ENCODE measurements around the gene GPR161.
A peak's percentile ranks its signal among the peaks of the same experiment; 100 is the strongest.

GPR161 gene

DNA sequence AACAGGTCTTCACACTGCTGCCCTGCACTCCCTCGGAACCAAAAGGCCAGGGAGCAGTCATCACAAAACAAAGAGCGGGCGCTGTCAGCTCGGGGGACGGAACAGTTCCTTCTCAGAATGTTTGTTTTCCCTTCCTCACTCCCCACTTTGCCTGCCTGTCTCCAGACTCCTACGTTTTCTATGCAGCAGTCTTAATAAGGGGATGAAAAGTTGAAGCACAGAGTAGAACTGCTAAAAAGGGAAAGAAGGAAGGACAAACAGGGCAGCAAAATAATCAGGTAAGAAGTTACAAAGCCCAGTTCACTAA, 738 bp upstream of the GPR161 start:
- H3K4me1 Mint-ChIP-seq (ENCODE audit: low read depth), result peaks cover 21% of the 10 kb centered on the region
- intact Hi-C loops (cut with micrococcal nuclease), result loop anchor here (5.0 kb wide), 1 partner anchor 55 kb away; no protein-coding TSS in a partner anchor
- H3K36me3 Mint-ChIP-seq (ENCODE audit: low read depth), result peaks cover 7% of the 10 kb centered on the region
- peak overlapping the region; percentile 68 for H3K27ac Mint-ChIP-seq
- H3K4me3 Mint-ChIP-seq, result peak overlapping the region; percentile 83
- no peaks in the 10 kb centered on the region for H3K9me3 Mint-ChIP-seq
- H3K27me3 Mint-ChIP-seq, result peaks cover 45% of the 10 kb centered on the region

DNA sequence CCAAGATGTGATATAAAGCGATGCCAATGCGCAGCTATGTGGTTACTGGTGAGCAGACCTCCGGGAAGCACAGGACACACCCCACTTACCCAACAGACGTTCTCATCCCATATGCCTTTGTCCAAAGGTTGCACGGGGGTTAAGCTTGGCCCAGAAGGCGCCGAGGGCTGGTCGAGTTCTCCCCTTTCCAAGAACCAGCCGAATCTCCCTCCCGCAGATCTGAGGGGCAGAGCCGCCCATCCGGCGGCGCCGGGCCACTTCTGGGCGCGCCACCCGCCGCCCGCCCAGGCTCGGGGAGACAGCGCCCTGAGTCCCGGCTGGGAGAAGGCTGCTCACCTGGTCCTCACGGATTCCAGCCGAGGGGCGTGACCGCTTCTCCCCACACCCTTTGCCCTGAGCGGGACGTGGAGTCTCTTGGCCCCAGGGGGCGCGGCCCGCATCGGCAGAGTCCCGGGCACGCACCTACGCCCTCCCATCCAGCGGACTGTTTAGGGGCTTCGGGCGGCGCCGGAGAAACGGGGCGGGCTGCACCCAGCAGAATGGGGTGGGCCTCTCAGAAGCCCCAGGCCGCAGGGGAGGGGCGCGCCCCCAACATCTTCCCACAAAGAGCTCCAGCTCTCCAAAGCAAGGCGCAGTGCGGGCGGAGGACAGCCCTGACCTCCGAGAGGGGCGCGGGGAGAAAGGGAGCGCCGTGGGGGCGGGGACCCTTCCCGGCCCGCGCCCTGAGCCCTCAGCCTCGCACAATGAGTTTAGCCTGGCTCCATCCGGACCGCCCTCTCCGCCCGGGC, 615 bp downstream of the GPR161 start:
- intact Hi-C loops (cut with micrococcal nuclease), result loop anchor here (5.0 kb wide), 1 partner anchor 54 kb away; no protein-coding TSS in a partner anchor
- H3K36me3 Mint-ChIP-seq (ENCODE audit: low read depth), result peaks cover 7% of the 10 kb centered on the region
- H3K27ac Mint-ChIP-seq, result no peak overlapping the region
- H3K4me1 Mint-ChIP-seq (ENCODE audit: low read depth), result peaks cover 21% of the 10 kb centered on the region
- no peaks in the 10 kb centered on the region for H3K9me3 Mint-ChIP-seq
- peak overlapping the region; percentile 74 for H3K4me3 Mint-ChIP-seq
- peaks cover 50% of the 10 kb centered on the region for H3K27me3 Mint-ChIP-seq

DNA sequence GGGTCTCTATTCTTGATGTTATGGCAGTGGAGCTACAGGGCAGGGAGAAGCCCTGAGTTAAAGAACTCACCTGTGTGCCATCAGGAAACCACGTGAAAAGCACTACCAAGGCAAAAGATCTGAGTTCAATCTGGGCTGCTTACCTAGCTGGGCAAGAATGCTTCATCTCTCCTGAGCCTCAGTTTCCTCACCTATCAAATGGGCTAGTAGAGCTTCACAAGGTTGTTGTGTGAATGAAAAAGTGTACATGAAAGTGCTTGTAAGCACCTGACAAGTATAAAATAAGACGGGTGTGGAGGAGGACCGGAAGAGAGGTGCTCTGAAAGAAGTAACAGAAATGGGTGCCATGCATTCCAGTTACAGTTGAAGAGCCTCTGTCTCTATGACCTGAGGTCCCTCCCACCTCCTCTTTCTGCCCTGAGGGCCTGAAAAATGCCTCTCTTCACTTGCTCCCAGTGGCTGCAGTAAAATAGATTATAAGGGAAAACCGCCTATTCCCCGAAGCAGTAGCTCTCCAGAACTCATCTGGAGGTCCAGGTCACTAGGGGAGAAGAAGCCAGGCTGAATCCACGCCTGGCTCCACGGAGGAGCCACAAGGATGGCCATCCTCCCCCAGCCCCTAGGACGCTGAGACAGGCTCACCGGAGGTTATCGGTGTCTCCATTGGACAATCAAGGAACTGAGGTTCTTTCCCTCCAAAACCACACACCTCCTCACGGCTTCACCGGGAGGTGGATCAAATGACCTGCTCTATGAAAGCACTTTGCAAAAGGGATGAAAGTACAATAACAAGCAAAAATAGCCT, 1.4 kb downstream of the GPR161 start:
- peaks cover 21% of the 10 kb centered on the region for H3K4me1 Mint-ChIP-seq (ENCODE audit: low read depth)
- no peak overlapping the region for H3K27ac Mint-ChIP-seq
- H3K27me3 Mint-ChIP-seq, result peaks cover 50% of the 10 kb centered on the region
- intact Hi-C loops (cut with micrococcal nuclease), result loop anchor here (5.0 kb wide), 1 partner anchor 53 kb away; no protein-coding TSS in a partner anchor
- H3K4me3 Mint-ChIP-seq, result peak overlapping the region; percentile 74
- no peaks in the 10 kb centered on the region for H3K9me3 Mint-ChIP-seq
- H3K36me3 Mint-ChIP-seq (ENCODE audit: low read depth), result peaks cover 7% of the 10 kb centered on the region

DNA sequence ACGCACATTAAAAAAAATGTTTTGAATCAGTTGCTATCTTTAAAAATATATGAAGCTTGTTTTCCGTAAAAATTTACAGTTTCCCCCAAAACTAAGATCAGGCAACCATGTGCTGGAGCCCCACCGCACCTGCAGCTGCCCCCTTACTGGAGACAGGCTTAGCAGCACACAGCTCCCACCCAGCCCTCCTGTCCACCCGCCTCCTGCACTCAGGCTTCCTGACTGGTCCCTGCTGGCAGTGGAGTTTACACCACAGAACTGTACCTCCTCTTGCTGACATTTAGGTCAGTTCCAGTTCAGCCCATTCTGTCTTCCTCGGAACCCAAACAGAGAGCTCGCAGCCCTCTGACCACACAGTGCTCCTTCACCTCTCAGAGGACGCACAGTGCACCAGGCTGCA, 2.1 kb downstream of the GPR161 start:
- intact Hi-C loops (cut with micrococcal nuclease), result loop anchor here (5.0 kb wide), 1 partner anchor 52 kb away; no protein-coding TSS in a partner anchor
- peaks cover 7% of the 10 kb centered on the region for H3K36me3 Mint-ChIP-seq (ENCODE audit: low read depth)
- H3K27ac Mint-ChIP-seq, result no peak overlapping the region
- no peak overlapping the region for H3K4me3 Mint-ChIP-seq
- H3K27me3 Mint-ChIP-seq, result peaks cover 50% of the 10 kb centered on the region
- no peaks in the 10 kb centered on the region for H3K9me3 Mint-ChIP-seq
- H3K4me1 Mint-ChIP-seq (ENCODE audit: low read depth), result peaks cover 21% of the 10 kb centered on the region

DNA sequence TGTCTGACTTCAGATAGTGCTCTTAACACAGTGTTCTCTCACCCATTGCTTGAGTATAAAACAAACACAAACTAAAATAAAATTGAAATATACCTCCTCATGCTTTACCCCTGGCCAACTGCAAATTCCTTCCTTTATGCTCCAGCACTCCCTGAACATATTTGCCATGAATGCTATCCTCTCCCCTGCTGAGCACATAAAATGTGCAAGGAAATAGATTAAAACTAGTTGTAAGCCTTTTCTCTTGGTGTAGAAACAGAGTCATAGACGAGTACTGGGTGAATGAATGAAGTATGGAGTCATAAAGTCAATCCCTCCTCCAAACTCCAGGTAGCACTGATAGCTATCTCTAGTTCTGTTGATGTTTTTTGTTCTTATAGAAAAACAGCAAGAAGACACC, 2.6 kb downstream of the GPR161 start:
- peaks cover 7% of the 10 kb centered on the region for H3K36me3 Mint-ChIP-seq (ENCODE audit: low read depth)
- peaks cover 50% of the 10 kb centered on the region for H3K27me3 Mint-ChIP-seq
- no peak overlapping the region for H3K4me3 Mint-ChIP-seq
- peaks cover 21% of the 10 kb centered on the region for H3K4me1 Mint-ChIP-seq (ENCODE audit: low read depth)
- H3K9me3 Mint-ChIP-seq, result no peaks in the 10 kb centered on the region
- no peak overlapping the region for H3K27ac Mint-ChIP-seq
- intact Hi-C loops (cut with micrococcal nuclease), result no loop called here

DNA sequence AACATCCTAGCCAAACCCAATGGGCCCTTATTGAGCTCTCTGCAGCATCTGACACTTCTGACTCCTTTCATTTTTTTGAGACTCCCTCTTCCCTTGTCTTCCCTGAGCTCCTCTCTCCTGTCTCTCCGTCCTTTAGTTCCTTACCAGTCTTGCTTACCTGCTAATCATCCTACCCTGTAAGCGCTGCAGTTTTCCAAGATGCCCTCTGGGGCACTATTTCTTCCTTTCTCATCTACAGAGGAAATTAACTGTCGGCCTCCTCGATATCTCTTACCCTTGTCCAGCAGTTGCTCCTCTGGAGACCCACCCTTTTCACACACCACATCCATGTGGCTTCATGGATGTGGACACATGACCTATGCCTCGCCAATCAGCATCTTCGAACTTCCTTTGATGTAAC, 6.8 kb downstream of the GPR161 start:
- intact Hi-C loops (cut with micrococcal nuclease), result no loop called here
- H3K4me1 Mint-ChIP-seq (ENCODE audit: low read depth), result no peaks in the 10 kb centered on the region
- H3K27ac Mint-ChIP-seq, result no peak overlapping the region
- H3K9me3 Mint-ChIP-seq, result no peaks in the 10 kb centered on the region
- no peaks in the 10 kb centered on the region for H3K36me3 Mint-ChIP-seq (ENCODE audit: low read depth)
- H3K4me3 Mint-ChIP-seq, result no peak overlapping the region
- H3K27me3 Mint-ChIP-seq, result peaks cover 22% of the 10 kb centered on the region

DNA sequence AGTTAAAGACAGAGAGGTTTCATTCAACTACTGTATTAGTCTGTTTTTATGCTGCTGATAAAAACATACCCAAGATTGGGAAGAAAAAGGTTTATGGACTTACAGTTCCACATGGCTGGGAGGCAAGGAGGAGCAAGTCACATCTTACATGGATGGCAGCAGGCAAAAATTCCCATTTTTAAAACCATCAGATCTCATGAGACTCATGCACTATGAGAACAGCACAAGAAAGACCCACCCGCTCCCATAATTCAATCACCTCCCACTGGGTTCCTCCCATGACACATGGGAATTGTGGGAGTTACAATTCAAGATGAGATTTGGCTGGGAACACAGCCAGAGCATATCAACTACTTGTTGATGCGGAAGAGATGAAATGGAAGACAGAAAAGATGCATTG, 9.2 kb downstream of the GPR161 start:
- H3K27ac Mint-ChIP-seq, result no peak overlapping the region
- H3K4me1 Mint-ChIP-seq (ENCODE audit: low read depth), result no peaks in the 10 kb centered on the region

DNA sequence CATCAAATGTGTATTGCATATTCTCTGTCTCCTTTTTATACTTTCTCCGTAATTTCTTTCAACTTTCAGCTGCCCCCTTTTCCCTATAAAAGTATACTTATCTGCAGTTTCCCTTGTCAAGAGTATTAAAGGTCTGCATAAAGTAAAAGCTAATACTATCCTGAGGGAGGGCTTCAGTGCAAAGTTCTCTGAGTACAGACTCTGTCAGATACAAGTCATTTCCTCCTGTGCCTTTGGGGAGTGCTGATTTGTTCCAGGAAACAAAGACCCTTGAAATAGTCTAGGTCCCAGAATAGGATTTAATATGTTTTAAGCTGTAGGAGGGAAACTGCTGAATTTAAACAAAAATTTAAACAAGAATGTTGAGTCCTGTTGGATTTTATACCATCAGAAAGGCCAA, 11.7 kb downstream of the GPR161 start:
- H3K9me3 Mint-ChIP-seq, result peaks cover 1% of the 10 kb centered on the region
- H3K36me3 Mint-ChIP-seq (ENCODE audit: low read depth), result no peaks in the 10 kb centered on the region
- H3K4me1 Mint-ChIP-seq (ENCODE audit: low read depth), result no peaks in the 10 kb centered on the region
- no peak overlapping the region for H3K4me3 Mint-ChIP-seq
- peaks cover 2% of the 10 kb centered on the region for H3K27me3 Mint-ChIP-seq
- H3K27ac Mint-ChIP-seq, result no peak overlapping the region
- intact Hi-C loops (cut with micrococcal nuclease), result no loop called here

More for the DNA sequence above, 9.2 kb downstream of the GPR161 start:
- Mint-ChIP-seq H3K36me3 (ENCODE audit: low read depth) (no peaks in the 10 kb centered on the region), H3K9me3 (no peaks in the 10 kb centered on the region), H3K27me3 (peaks cover 8% of the 10 kb centered on the region), H3K4me3 (no peak overlapping the region)
- intact Hi-C loops (cut with micrococcal nuclease), result no loop called here

DNA sequence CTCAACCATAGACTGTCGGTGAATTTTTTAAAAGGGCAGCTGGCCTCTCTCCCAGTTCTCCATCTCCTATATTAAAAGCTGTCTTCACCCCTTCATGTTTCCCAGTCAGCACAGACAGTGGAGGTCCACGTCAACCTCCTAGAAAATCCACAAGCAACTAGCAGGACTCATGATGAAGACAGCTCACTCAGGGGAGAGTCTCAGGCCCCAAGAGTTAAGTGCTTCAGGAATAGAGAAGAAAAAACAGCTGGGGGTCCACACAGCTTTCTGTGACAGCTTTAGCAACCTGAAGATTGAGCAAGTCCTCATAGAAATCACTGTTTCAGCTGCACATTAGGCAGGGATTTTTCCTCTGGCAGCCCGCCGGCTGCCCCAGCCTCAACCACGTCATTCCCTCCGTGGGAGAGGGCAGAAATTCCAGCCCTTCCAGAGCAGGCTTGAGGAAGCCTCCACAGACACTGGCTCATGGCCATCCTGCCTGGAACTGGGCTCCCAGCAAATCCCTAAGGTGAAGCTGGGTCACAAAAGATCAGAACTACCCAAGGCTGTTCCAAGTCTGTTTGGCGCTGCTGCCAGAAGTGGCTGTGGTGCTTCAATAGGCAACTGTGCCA, 15.2 kb downstream of the GPR161 start:
- Mint-ChIP-seq H3K4me3 (no peak overlapping the region), H3K36me3 (ENCODE audit: low read depth) (no peaks in the 10 kb centered on the region), H3K27me3 (peaks cover 2% of the 10 kb centered on the region), H3K9me3 (peaks cover 8% of the 10 kb centered on the region), H3K27ac (no peak overlapping the region), H3K4me1 (ENCODE audit: low read depth) (no peaks in the 10 kb centered on the region)
- intact Hi-C loops (cut with micrococcal nuclease), result no loop called here

DNA sequence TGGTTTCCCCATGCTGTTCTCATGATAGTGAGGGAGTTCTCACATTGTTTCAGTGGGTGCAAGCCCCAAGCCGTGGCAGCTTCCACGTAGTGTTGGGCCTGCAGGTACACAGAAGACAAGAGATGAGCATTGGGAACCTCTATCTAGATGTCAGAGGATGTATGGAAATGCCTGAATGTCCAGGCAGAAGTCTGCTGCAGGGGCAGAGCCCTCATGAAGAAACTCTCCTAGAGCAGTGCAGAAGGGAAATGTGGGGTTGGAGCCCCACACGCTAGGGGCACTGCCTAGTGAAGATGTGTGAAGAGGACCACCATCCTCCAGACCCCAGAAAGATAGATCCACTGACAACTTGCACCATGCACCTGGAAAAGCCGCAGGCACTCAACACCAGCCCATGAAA, 17.0 kb downstream of the GPR161 start:
- intact Hi-C loops (cut with micrococcal nuclease), result no loop called here
- peaks cover 2% of the 10 kb centered on the region for H3K27me3 Mint-ChIP-seq
- no peak overlapping the region for H3K4me3 Mint-ChIP-seq
- H3K36me3 Mint-ChIP-seq (ENCODE audit: low read depth), result no peaks in the 10 kb centered on the region
- no peaks in the 10 kb centered on the region for H3K4me1 Mint-ChIP-seq (ENCODE audit: low read depth)
- peaks cover 8% of the 10 kb centered on the region for H3K9me3 Mint-ChIP-seq
- no peak overlapping the region for H3K27ac Mint-ChIP-seq

DNA sequence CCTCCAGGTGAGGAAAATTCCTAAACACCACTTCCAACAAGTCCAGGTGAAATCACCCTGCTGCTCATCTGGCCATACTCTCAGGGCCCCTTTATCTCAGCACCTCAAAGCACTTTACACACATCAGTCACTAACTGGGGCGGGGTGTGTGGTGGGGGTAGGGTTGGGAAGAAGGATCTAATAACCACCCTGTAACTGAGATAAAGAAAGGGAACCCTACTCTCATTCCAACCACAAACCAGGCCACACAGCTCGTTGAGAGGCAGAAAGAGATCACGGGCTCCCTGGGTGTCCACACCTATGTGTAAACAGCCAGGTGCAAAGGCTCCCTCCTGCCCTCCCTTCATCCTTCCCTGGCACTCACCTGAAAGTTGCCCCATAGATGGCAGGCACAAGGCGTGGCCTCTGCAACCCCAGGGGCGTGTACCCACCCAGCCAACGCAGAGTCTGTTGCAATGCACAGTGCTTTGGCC, 20.4 kb downstream of the GPR161 start:
- Mint-ChIP-seq H3K4me3 (no peak overlapping the region), H3K36me3 (ENCODE audit: low read depth) (no peaks in the 10 kb centered on the region), H3K9me3 (peaks cover 8% of the 10 kb centered on the region), H3K4me1 (ENCODE audit: low read depth) (no peaks in the 10 kb centered on the region), H3K27me3 (no peaks in the 10 kb centered on the region), H3K27ac (no peak overlapping the region)
- intact Hi-C loops (cut with micrococcal nuclease), result no loop called here

DNA sequence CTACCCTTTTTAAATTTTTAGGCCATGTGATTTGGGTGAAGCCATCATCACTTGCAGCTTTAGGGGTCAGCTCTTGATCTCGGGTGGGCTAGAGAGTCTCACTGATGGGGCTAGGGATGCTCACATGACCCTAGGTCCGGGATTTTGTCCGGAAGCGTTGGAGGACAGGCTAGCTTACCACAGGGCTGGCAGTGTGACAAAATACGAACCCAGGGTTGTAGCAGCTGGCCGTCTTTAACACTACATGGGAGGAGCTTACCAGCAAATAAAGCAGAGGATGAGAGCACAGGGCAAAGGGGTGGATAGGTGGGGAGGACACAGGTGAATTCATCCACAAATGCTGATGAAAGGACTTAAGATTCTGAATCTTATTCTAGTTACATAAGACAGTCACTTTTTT, 21.9 kb downstream of the GPR161 start:
- intact Hi-C loops (cut with micrococcal nuclease), result no loop called here
- H3K9me3 Mint-ChIP-seq, result peaks cover 5% of the 10 kb centered on the region
- no peaks in the 10 kb centered on the region for H3K36me3 Mint-ChIP-seq (ENCODE audit: low read depth)
- H3K27ac Mint-ChIP-seq, result no peak overlapping the region
- H3K27me3 Mint-ChIP-seq, result no peaks in the 10 kb centered on the region
- H3K4me1 Mint-ChIP-seq (ENCODE audit: low read depth), result peaks cover 12% of the 10 kb centered on the region
- H3K4me3 Mint-ChIP-seq, result no peak overlapping the region

DNA sequence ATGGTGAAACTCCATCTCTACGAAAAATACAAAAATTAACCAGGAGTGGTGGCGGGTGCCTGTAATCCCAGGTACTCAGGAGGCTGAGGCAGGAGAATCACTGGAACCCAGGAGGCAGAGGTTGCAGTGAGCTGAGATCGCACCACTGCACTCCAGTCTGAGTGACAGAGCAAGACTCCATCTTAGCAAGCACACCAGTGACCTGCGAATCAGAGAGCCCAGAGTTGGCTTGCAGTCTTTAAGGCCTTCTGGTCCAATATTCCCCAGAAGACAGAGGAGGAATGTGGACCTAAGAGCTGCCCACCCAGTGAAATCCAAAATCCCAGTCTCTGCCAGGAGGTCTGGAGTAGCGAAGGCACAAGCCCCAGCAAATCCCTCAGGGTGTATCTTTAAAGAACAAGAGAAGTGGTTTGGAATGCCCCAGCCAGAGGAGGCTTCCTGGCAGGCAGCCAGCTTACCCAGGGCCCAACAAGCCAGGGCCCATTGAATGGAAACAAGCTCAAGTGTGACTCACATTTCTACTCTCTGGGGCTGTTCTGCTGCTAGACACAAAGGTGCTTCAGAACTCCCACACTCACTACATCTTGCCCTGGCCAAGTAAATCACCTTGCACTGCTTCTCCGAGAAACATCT, 23.9 kb downstream of the GPR161 start:
- Mint-ChIP-seq H3K9me3 (no peaks in the 10 kb centered on the region), H3K36me3 (ENCODE audit: low read depth) (no peaks in the 10 kb centered on the region), H3K27ac (no peak overlapping the region), H3K4me1 (ENCODE audit: low read depth) (peaks cover 12% of the 10 kb centered on the region), H3K27me3 (no peaks in the 10 kb centered on the region), H3K4me3 (no peak overlapping the region)
- intact Hi-C loops (cut with micrococcal nuclease), result no loop called here
